Tibial nerve (tissue), 4 donors: Measurements from ENCODE around the gene TPCN1. TPM values are rescaled to one million over a fixed set of nuclear protein-coding genes. Genes with fewer than 3 reads are reported as not detected.

ENCODE experiments used
- DNase-seq, 2 donors: peaks; one replicate each; pipeline ENCODE4 v3.0.0-alpha.2; 2019; ENCODE audit warnings: low spot score in 2 of 2
- H3K27ac ChIP-seq, 4 donors: fragments of 200-600 bp; sonication (generic) in 3 of 4; one replicate each; pipeline ENCODE4 v1.5.1; 2017 to 2019; ENCODE audit warnings: mild to moderate bottlenecking in 1 of 4
- H3K27me3 ChIP-seq, 2 donors: fragments of 200-600 bp; sonication (generic) in 1 of 2; one replicate each; pipeline versions ENCODE4 v1.5.1 to v1.6.0; 2017 to 2019
- H3K36me3 ChIP-seq, 3 donors: fragments of 200-600 bp; sonication (generic); one replicate each; pipeline ENCODE4 v1.5.1; 2018 to 2019
- H3K4me1 ChIP-seq, 4 donors: fragments of 200-600 bp; sonication (generic) in 3 of 4; one replicate each; pipeline ENCODE4 v1.5.1; 2017 to 2019
- H3K4me3 ChIP-seq, 4 donors: fragments of 200-600 bp; sonication (generic) in 3 of 4; one replicate each; pipeline ENCODE4 v1.5.1; 2017 to 2019; ENCODE audit warnings: mild to moderate bottlenecking in 1 of 4, moderate library complexity in 1 of 4
- H3K9me3 ChIP-seq, 4 donors: fragments of 200-600 bp; sonication (generic) in 3 of 4; one replicate each; pipeline ENCODE4 v1.5.1; 2017 to 2019
- EP300 ChIP-seq, 2 donors: sonication (generic); formaldehyde crosslinking; IDR thresholded peaks; one replicate each; pipeline ENCODE4 v1.6.1; 2017; ENCODE audit warnings: antibody characterized with exemption in 2 of 2, mild to moderate bottlenecking in 1 of 2
- POLR2A ChIP-seq, 2 donors: fragments of 450-650 bp; IDR thresholded peaks; one replicate each; pipeline ENCODE4 v1.6.1; 2017; ENCODE audit warnings: antibody characterized with exemption in 2 of 2, mild to moderate bottlenecking in 2 of 2, moderate library complexity in 2 of 2
- WGBS, 2 donors: methylation state at CpG; one replicate each; pipeline ENCODE4 v1.1.5; 2018; 5-methylcytosine and 5-hydroxymethylcytosine counted together
- total RNA-seq, 4 donors: library from RNA; depleted of rRNA; stranded (reverse); fragments of >200 nt; gene quantifications; one replicate each; pipeline ENCODE4 v1.1.0, GENCODE V29; 2016
- TF ChIP-seq, protein P1 (sequence below), 5 experiments: fragments of 200-600 bp in 3 of 5; fragments of 450-650 bp in 2 of 5; sonication (generic) in 3 of 5; IDR thresholded peaks; one replicate each; pipeline ENCODE4 v1.5.1; 2016 to 2019; ENCODE audit warnings: antibody characterized with exemption in 5 of 5, mild to moderate bottlenecking in 3 of 5, moderate library complexity in 2 of 5

TPCN1 gene
- total RNA-seq, 4 donors from 2014 or later, result 62.7 to 77.6 (median 69.8) TPM

DNA sequence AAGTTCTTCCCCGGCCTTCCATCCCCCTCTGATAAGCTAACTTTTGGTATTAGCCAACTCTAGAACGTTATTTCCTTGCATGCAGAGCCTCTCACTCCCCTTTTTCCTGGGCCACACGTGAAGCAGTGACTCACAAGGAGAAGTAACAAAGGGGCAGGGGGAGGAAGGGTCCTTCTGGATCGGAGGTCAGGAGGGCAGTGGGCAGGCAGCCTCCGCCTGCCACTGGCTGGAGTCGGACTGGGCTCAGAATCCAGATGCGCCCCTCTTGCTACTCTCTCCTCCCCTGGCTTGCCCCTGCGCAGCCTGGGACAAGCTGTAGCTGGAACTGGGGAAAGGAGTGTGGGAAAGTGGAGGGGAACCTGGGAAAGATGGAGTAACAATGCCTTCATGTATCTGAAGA, 55.0 kb downstream of the TPCN1 start:
- Histone ChIP-seq H3K27ac (no peak overlapping the region), H3K36me3 (peaks cover 0 to 79% (median 9%) of the 10 kb centered on the region in 3 donors), H3K9me3 (no peaks in the 10 kb centered on the region), H3K27me3 (no peaks in the 10 kb centered on the region), H3K4me1 (peaks cover 0 to 29% (median 16%) of the 10 kb centered on the region in 4 donors), H3K4me3 (no peak overlapping the region)
- 66 to 68% methylated on average over 8 of the region's 8 CpGs for WGBS, 2 donors
- DNase-seq, result no peak
- TF ChIP-seq EP300 (IDR thresholded peaks at IDR 0.05), result no peak
- no peak for TF ChIP-seq POLR2A (IDR thresholded peaks at IDR 0.05)
- TF ChIP-seq, protein P1, sequence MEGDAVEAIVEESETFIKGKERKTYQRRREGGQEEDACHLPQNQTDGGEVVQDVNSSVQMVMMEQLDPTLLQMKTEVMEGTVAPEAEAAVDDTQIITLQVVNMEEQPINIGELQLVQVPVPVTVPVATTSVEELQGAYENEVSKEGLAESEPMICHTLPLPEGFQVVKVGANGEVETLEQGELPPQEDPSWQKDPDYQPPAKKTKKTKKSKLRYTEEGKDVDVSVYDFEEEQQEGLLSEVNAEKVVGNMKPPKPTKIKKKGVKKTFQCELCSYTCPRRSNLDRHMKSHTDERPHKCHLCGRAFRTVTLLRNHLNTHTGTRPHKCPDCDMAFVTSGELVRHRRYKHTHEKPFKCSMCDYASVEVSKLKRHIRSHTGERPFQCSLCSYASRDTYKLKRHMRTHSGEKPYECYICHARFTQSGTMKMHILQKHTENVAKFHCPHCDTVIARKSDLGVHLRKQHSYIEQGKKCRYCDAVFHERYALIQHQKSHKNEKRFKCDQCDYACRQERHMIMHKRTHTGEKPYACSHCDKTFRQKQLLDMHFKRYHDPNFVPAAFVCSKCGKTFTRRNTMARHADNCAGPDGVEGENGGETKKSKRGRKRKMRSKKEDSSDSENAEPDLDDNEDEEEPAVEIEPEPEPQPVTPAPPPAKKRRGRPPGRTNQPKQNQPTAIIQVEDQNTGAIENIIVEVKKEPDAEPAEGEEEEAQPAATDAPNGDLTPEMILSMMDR (IDR thresholded peaks at IDR 0.05), result no peak

DNA sequence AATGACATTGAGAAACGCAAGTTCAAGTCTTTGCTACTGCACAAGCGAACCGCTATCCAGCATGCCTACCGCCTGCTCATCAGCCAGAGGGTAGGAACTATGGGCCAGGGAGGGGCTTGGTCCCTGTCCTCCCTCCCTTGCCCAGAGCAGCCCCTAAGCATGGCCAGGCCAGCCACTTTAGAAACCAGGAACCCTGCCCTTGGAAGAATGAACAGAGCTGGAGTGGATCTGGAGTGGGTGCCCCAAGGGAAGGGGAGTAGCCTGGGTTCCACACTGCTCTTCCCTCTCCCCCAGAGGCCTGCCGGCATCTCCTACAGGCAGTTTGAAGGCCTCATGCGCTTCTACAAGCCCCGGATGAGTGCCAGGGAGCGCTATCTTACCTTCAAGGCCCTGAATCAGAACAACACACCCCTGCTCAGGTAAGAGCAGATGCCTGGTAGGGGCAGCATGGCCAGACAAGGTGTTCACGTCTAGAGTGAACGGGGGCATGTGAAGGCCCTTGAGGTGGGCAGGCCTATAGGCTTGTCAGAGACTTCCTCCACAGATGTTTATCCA, 55.8 kb downstream of the TPCN1 start:
- peaks cover 0 to 82% (median 9%) of the 10 kb centered on the region in 3 donors for H3K36me3 ChIP-seq

DNA sequence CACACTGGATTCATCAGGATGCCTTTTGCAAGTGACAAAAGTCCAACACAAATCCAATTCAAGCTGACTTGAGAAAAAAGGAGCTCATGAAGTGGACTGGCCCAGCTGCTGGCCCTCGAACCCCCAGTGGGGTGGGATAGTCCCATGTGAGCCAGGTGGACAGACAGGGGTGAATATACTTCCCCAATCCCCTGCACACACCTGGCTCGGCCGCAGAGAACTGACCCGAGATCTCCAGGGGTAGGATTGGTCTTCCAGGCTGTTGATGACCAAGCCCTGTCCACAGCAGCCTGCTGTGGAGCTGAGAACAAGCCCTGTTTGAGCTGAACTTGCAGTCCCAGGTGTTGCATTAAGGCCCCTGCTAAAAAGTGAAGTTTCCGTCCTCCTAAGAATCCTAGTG, 56.2 kb downstream of the TPCN1 start:
- 84 to 88% methylated on average over 5 of the region's 5 CpGs for WGBS, 2 donors
- Histone ChIP-seq H3K36me3 (peaks cover 0 to 87% (median 9%) of the 10 kb centered on the region in 3 donors), H3K27ac (no peak overlapping the region), H3K27me3 (no peaks in the 10 kb centered on the region), H3K4me3 (no peak overlapping the region), H3K4me1 (peaks cover 0 to 17% (median 11%) of the 10 kb centered on the region in 4 donors), H3K9me3 (no peaks in the 10 kb centered on the region)
- no peak for DNase-seq
- TF ChIP-seq, protein P1 (IDR thresholded peaks at IDR 0.05), result no peak
- TF ChIP-seq POLR2A (IDR thresholded peaks at IDR 0.05), result no peak
- TF ChIP-seq EP300 (IDR thresholded peaks at IDR 0.05), result no peak

More for the DNA sequence above, 55.8 kb downstream of the TPCN1 start:
- 94 to 97% methylated on average over 10 of the region's 10 CpGs for WGBS, 2 donors
- peaks cover 0 to 22% (median 14%) of the 10 kb centered on the region in 4 donors for H3K4me1 ChIP-seq
- TF ChIP-seq POLR2A (IDR thresholded peaks at IDR 0.05), result no peak
- no peak for TF ChIP-seq EP300 (IDR thresholded peaks at IDR 0.05)
- TF ChIP-seq, protein P1 (IDR thresholded peaks at IDR 0.05), result no peak
- H3K9me3 ChIP-seq, result no peaks in the 10 kb centered on the region
- no peak overlapping the region for H3K27ac ChIP-seq
- no peak for DNase-seq
- H3K4me3 ChIP-seq, result no peak overlapping the region
- no peaks in the 10 kb centered on the region for H3K27me3 ChIP-seq

DNA sequence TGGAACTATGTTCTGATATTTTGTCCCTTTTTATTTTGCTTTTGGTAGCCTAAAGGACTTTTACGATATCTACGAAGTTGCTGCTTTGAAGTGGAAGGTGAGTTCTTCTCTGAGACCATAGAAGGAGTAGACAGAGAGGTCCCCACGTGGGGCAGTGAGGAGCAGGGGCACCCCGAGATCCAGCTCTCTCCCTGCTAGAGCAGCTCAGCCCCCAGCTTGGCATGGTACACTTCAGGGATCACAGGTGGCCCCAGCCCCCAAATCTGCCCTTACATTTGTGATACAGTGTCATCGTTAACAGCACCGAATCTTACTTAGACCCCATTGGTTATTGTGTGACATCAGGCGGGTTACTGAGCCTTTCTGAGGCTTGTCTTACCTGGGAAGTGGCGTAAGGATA, 56.9 kb downstream of the TPCN1 start:
- Histone ChIP-seq H3K27ac (no peak overlapping the region), H3K4me1 (peaks cover 0 to 11% (median 5%) of the 10 kb centered on the region in 4 donors), H3K36me3 (peaks cover 0 to 93% (median 9%) of the 10 kb centered on the region in 3 donors), H3K27me3 (no peaks in the 10 kb centered on the region), H3K4me3 (no peak overlapping the region), H3K9me3 (no peaks in the 10 kb centered on the region)
- TF ChIP-seq, protein P1 (IDR thresholded peaks at IDR 0.05), result no peak
- no peak for TF ChIP-seq EP300 (IDR thresholded peaks at IDR 0.05)
- TF ChIP-seq POLR2A (IDR thresholded peaks at IDR 0.05), result no peak
- 83 to 86% methylated on average over 8 of the region's 8 CpGs for WGBS, 2 donors
- no peak for DNase-seq

GRCh38 chr12:113278633-113279032, 57.4 kb downstream of the TPCN1 start:
- no peak for TF ChIP-seq POLR2A (IDR thresholded peaks at IDR 0.05)
- TF ChIP-seq, protein P1 (IDR thresholded peaks at IDR 0.05), result no peak
- TF ChIP-seq EP300 (IDR thresholded peaks at IDR 0.05), result no peak
- WGBS, 2 donors, result 83 to 86% methylated on average over 5 of the region's 5 CpGs
- Histone ChIP-seq H3K4me1 (peaks cover 0 to 6% (median 0%) of the 10 kb centered on the region in 4 donors), H3K36me3 (peaks cover 0 to 93% (median 9%) of the 10 kb centered on the region in 3 donors), H3K9me3 (no peaks in the 10 kb centered on the region), H3K27ac (no peak overlapping the region), H3K4me3 (no peak overlapping the region), H3K27me3 (no peaks in the 10 kb centered on the region)
- no peak for DNase-seq
